Liver (tissue), 9 donors: Measurements from ENCODE around the gene SH3PXD2B. TPM values are rescaled to one million over a fixed set of nuclear protein-coding genes. Genes with fewer than 3 reads are reported as not detected.

Experiments used
- DNase-seq: peaks from one replicate; pipeline ENCODE4 v3.0.0-alpha.2; 2017; ENCODE audit warnings: low spot score
- H3K27ac ChIP-seq, 2 donors: one replicate each; pipeline ENCODE4 v1.7.0; 2013; ENCODE audit warnings: inconsistent platforms in 2 of 2, low read length in 2 of 2, control low read depth in 1 of 2, low read depth in 1 of 2, mild to moderate bottlenecking in 1 of 2
- H3K27me3 ChIP-seq, 4 donors: one replicate each; pipeline versions ENCODE4 v1.6.1 to v1.7.0; 2013; ENCODE audit warnings: low read length in 3 of 4, inconsistent platforms in 1 of 4, mild to moderate bottlenecking in 1 of 4, moderate library complexity in 1 of 4; ENCODE audit not compliant: control insufficient read depth in 4 of 4, insufficient read depth in 4 of 4
- H3K36me3 ChIP-seq, 4 donors: one replicate each; pipeline versions ENCODE4 v1.6.1 to v1.7.0; 2013; ENCODE audit warnings: low read length in 3 of 4, mild to moderate bottlenecking in 3 of 4, low read depth in 1 of 4, moderate library complexity in 1 of 4; ENCODE audit not compliant: control insufficient read depth in 4 of 4, insufficient read depth in 3 of 4
- H3K4me1 ChIP-seq, 4 donors: one replicate each; pipeline versions ENCODE4 v1.6.1 to v1.7.0; 2013; ENCODE audit warnings: low read length in 3 of 4, mild to moderate bottlenecking in 3 of 4, moderate library complexity in 1 of 4; ENCODE audit not compliant: control insufficient read depth in 4 of 4, insufficient read depth in 4 of 4
- H3K4me3 ChIP-seq, 3 donors: one replicate each; pipeline versions ENCODE4 v1.6.1 to v1.7.0; 2013; ENCODE audit warnings: low read length in 3 of 3, control low read depth in 1 of 3, low read depth in 1 of 3, mild to moderate bottlenecking in 1 of 3
- H3K9ac ChIP-seq, 2 donors: one replicate each; pipeline ENCODE4 v1.7.0; 2013; ENCODE audit warnings: low read length in 2 of 2, mild to moderate bottlenecking in 2 of 2, moderate library complexity in 2 of 2, control low read depth in 1 of 2, low read depth in 1 of 2
- H3K9me3 ChIP-seq, 4 donors: one replicate each; pipeline versions ENCODE4 v1.6.1 to v1.7.0; 2013; ENCODE audit warnings: low read length in 3 of 4; ENCODE audit not compliant: control insufficient read depth in 4 of 4
- FOXA1 ChIP-seq: IDR thresholded peaks from 2 replicates; pipeline ENCODE4 v1.6.1; 2016; ENCODE audit warnings: antibody characterized with exemption
- FOXA2 ChIP-seq: IDR thresholded peaks from 2 replicates; pipeline ENCODE4 v1.6.1; 2016; ENCODE audit warnings: antibody characterized with exemption
- GABPA ChIP-seq, 2 donors: IDR thresholded peaks in 1 of 2; conservative IDR thresholded peaks in 1 of 2; 2 replicates each; pipeline ENCODE4 v1.6.1; 2016; ENCODE audit warnings: antibody characterized with exemption in 2 of 2, mild to moderate bottlenecking in 1 of 2, moderate library complexity in 1 of 2
- HNF4A ChIP-seq, 2 donors: conservative IDR thresholded peaks; 2 replicates each; pipeline ENCODE4 v1.6.1; 2016; ENCODE audit warnings: antibody characterized with exemption in 2 of 2, mild to moderate bottlenecking in 2 of 2
- HNF4G ChIP-seq: IDR thresholded peaks from 2 replicates; pipeline ENCODE4 v1.6.1; 2016; ENCODE audit warnings: antibody characterized with exemption
- JUND ChIP-seq, 2 donors: IDR thresholded peaks; 2 replicates each; pipeline ENCODE4 v1.6.1; 2016; ENCODE audit warnings: antibody characterized with exemption in 2 of 2
- RXRA ChIP-seq, 2 donors: IDR thresholded peaks; 2 replicates each; pipeline ENCODE4 v1.6.1; 2017 to 2018; ENCODE audit warnings: antibody characterized with exemption in 2 of 2, mild to moderate bottlenecking in 1 of 2
- TAF1 ChIP-seq: conservative IDR thresholded peaks from 2 replicates; pipeline ENCODE4 v1.6.1; 2016; ENCODE audit warnings: antibody characterized with exemption, mild to moderate bottlenecking
- WGBS: extraction: QIAGEN DNeasy Blood & Tissue Kit; methylation state at CpG from one replicate; pipeline ENCODE4 v1.1.7; 2013; 5-methylcytosine and 5-hydroxymethylcytosine counted together
- polyA plus RNA-seq, 2 donors: library from polyadenylated mRNA; stranded (reverse) in 1 of 2; unstranded in 1 of 2; fragments of 200-250 nt in 1 of 2; fragments of >200 nt in 1 of 2; fragmentation: Nextera tagmentation in 1 of 2; extraction: Ambion mirVana in 1 of 2; gene quantifications; one replicate each; pipeline versions ENCODE4 v1.2.1 to v1.2.3, GENCODE V29; 2013 to 2015
- total RNA-seq, 2 donors: library from RNA; depleted of rRNA; stranded (reverse); fragments of >200 nt; gene quantifications; one replicate each; pipeline ENCODE4 v1.2.3, GENCODE V29; 2014
- TF ChIP-seq, protein P1 (sequence below): IDR thresholded peaks from 2 replicates; pipeline ENCODE4 v1.6.1; 2016; ENCODE audit warnings: antibody characterized with exemption, mild to moderate bottlenecking
- TF ChIP-seq, protein P2 (sequence below): IDR thresholded peaks from 2 replicates; pipeline ENCODE4 v1.6.1; 2016; ENCODE audit warnings: antibody characterized with exemption
- TF ChIP-seq, protein P3 (sequence below): IDR thresholded peaks from 2 replicates; pipeline ENCODE4 v1.6.1; 2016; ENCODE audit warnings: antibody characterized with exemption
- TF ChIP-seq, protein P4 (sequence below): fragments of 150-350 bp; IDR thresholded peaks from 2 replicates; pipeline ENCODE4 v1.5.1; 2017; ENCODE audit warnings: improper control_type of control experiment, low read depth, low read length; ENCODE audit not compliant: missing input control
- donor health status: healthy.
- donor health status: healthy.
- donor health status: healthy.
- donor health status: healthy.
- donor health status: healthy.

The SH3PXD2B gene
- total and polyA plus RNA-seq, 4 donors = 1.1 to 3.3 (median 2.2) TPM

DNA sequence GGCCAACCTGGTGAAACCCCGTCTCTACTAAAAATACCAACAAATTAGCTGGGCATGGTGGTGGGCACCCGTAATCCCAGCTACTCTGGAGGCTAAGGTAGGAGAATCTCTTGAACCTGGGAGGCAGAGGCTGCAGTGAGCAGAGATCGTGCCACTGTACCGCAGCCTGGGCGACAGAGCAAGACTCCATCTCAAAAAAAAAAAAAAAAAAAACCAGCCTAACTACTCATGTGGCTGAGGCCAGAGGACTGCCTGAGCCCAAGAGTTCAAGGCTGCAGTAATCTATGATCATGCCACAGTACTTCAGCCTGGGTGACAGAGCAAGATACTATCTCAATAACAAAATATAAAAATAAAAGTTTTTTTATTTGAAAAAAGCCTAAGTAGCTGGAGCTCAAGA, 174.0 kb downstream of the SH3PXD2B start:
- TF ChIP-seq HNF4A (conservative IDR thresholded peaks at IDR 0.05) = no peak
- TF ChIP-seq, protein P1, sequence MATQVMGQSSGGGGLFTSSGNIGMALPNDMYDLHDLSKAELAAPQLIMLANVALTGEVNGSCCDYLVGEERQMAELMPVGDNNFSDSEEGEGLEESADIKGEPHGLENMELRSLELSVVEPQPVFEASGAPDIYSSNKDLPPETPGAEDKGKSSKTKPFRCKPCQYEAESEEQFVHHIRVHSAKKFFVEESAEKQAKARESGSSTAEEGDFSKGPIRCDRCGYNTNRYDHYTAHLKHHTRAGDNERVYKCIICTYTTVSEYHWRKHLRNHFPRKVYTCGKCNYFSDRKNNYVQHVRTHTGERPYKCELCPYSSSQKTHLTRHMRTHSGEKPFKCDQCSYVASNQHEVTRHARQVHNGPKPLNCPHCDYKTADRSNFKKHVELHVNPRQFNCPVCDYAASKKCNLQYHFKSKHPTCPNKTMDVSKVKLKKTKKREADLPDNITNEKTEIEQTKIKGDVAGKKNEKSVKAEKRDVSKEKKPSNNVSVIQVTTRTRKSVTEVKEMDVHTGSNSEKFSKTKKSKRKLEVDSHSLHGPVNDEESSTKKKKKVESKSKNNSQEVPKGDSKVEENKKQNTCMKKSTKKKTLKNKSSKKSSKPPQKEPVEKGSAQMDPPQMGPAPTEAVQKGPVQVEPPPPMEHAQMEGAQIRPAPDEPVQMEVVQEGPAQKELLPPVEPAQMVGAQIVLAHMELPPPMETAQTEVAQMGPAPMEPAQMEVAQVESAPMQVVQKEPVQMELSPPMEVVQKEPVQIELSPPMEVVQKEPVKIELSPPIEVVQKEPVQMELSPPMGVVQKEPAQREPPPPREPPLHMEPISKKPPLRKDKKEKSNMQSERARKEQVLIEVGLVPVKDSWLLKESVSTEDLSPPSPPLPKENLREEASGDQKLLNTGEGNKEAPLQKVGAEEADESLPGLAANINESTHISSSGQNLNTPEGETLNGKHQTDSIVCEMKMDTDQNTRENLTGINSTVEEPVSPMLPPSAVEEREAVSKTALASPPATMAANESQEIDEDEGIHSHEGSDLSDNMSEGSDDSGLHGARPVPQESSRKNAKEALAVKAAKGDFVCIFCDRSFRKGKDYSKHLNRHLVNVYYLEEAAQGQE = no peak
- WGBS = 98% methylated on average over 5 of the region's 5 CpGs
- no peak overlapping the region for H3K27ac ChIP-seq
- no peaks in the 10 kb centered on the region for H3K36me3 ChIP-seq
- H3K4me1 ChIP-seq = peaks cover 1 to 20% (median 14%) of the 10 kb centered on the region in 4 donors
- H3K9ac ChIP-seq = no peak overlapping the region
- no peaks in the 10 kb centered on the region for H3K27me3 ChIP-seq
- no peak overlapping the region for H3K4me3 ChIP-seq
- no peak for DNase-seq
- no peaks in the 10 kb centered on the region for H3K9me3 ChIP-seq

DNA sequence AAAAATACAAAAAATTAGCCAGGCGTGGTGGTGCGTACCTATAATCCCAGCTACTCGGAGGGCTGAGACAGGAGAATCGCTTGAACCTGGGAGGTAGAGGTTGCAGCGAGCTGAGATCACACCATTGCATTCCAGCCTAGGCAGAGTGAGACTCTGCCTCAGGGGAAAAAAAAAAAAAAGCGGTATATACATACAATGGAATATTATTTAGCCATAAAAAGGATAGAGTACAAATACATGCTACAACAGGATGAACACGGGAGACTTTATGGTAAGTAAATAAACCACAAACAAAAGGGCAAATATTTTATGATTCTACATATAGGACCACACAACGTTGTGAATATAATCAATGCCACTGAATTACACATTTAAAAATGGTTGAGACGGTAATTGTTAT, 176.0 kb downstream of the SH3PXD2B start:
- no peaks in the 10 kb centered on the region for H3K27me3 ChIP-seq
- H3K4me1 ChIP-seq = peaks cover 1 to 16% (median 10%) of the 10 kb centered on the region in 4 donors
- no peak for DNase-seq
- H3K9ac ChIP-seq = no peak overlapping the region
- H3K27ac ChIP-seq = no peak overlapping the region
- TF ChIP-seq FOXA1 = no peak
- no peak for TF ChIP-seq RXRA (IDR thresholded peaks at IDR 0.05)
- no peak for TF ChIP-seq HNF4G
- TF ChIP-seq, protein P2, sequence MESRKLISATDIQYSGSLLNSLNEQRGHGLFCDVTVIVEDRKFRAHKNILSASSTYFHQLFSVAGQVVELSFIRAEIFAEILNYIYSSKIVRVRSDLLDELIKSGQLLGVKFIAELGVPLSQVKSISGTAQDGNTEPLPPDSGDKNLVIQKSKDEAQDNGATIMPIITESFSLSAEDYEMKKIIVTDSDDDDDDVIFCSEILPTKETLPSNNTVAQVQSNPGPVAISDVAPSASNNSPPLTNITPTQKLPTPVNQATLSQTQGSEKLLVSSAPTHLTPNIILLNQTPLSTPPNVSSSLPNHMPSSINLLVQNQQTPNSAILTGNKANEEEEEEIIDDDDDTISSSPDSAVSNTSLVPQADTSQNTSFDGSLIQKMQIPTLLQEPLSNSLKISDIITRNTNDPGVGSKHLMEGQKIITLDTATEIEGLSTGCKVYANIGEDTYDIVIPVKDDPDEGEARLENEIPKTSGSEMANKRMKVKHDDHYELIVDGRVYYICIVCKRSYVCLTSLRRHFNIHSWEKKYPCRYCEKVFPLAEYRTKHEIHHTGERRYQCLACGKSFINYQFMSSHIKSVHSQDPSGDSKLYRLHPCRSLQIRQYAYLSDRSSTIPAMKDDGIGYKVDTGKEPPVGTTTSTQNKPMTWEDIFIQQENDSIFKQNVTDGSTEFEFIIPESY = no peak
- TF ChIP-seq, protein P3, sequence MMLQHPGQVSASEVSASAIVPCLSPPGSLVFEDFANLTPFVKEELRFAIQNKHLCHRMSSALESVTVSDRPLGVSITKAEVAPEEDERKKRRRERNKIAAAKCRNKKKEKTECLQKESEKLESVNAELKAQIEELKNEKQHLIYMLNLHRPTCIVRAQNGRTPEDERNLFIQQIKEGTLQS = no peak
- TF ChIP-seq, protein P1 = no peak
- H3K4me3 ChIP-seq = no peak overlapping the region
- H3K36me3 ChIP-seq = no peaks in the 10 kb centered on the region
- WGBS = 96% methylated on average over 9 of the region's 9 CpGs
- H3K9me3 ChIP-seq = no peaks in the 10 kb centered on the region

DNA sequence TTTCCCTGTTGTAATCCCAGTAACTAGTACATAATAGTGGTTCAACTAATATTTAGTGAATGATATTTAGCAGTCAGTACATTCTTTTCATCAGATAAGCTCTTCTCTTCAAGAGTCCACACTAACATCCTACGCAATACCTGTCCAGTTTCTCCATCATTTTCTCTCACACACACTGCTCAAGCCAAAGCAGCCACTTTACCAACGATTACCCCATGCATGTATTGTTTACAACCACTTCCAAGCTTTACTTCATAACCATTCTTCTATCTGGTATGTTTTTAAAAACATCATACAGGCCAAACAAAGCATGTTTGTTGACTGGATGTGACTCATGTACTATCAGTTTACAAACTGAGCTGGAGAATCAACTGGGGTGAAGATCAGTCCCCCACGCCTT, 178.1 kb downstream of the SH3PXD2B start:
- no peak for DNase-seq
- Histone ChIP-seq H3K9me3 (no peaks in the 10 kb centered on the region), H3K4me3 (no peak overlapping the region), H3K27me3 (no peaks in the 10 kb centered on the region), H3K36me3 (no peaks in the 10 kb centered on the region), H3K27ac (no peak overlapping the region), H3K9ac (no peak overlapping the region), H3K4me1 (peaks cover 0 to 3% (median 0%) of the 10 kb centered on the region in 4 donors)
- 84% methylated on average over 3 of the region's 3 CpGs for WGBS
- TF ChIP-seq JUND (IDR thresholded peaks at IDR 0.05) = no peak
- TF ChIP-seq TAF1 = no peak
- TF ChIP-seq, protein P4, sequence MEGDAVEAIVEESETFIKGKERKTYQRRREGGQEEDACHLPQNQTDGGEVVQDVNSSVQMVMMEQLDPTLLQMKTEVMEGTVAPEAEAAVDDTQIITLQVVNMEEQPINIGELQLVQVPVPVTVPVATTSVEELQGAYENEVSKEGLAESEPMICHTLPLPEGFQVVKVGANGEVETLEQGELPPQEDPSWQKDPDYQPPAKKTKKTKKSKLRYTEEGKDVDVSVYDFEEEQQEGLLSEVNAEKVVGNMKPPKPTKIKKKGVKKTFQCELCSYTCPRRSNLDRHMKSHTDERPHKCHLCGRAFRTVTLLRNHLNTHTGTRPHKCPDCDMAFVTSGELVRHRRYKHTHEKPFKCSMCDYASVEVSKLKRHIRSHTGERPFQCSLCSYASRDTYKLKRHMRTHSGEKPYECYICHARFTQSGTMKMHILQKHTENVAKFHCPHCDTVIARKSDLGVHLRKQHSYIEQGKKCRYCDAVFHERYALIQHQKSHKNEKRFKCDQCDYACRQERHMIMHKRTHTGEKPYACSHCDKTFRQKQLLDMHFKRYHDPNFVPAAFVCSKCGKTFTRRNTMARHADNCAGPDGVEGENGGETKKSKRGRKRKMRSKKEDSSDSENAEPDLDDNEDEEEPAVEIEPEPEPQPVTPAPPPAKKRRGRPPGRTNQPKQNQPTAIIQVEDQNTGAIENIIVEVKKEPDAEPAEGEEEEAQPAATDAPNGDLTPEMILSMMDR = no peak
- TF ChIP-seq RXRA (IDR thresholded peaks at IDR 0.05) = no peak
- TF ChIP-seq FOXA2 = no peak
- no peak for TF ChIP-seq GABPA (IDR thresholded peaks at IDR 0.05 in 1 of 2, conservative IDR thresholded peaks at IDR 0.05 in 1 of 2)
- TF ChIP-seq, protein P3 = no peak
- TF ChIP-seq FOXA1 = no peak
